ENCODE data around the gene GUCY1B1. TPM values are rescaled to one million over a fixed set of nuclear protein-coding genes. Genes with fewer than 3 reads are reported as not detected.
A peak's percentile ranks its signal among the peaks of the same experiment; 100 is the strongest.

GUCY1B1 gene
- total and polyA plus RNA-seq, 8 donors: 5.3 to 59.8 (median 14.8) TPM; not detected in 1

DNA sequence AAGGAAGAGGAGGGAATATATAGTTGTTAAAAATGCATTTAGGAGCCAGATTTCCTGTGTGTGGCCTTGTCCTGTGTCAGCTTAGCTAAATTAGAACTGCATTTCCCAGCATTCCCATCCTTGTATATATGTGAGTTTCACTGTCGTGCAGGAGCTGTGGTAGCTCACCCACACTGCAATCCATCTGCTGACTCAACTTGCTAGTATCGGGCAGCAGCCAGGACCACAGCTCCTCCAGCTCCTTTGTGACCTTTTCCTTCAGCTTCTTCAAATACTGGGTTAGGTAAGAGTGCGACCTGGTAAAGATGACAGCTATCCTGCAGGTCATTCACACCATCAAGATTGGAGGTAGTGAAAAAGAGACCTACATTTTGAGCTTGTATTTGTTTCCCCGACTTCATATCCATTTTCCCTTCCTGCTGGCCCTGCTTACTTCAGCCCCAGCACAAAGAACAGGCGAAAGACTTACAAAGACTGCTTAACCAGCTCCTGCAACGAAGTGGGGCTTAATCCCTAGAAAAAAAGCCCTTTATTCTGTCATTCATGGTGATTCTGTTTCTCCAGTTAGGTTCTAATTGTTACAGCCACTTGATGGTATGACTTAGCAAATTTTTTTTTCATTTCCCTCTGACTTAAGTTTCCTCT, 95.9 kb downstream of the GUCY1B1 start:
- no peaks in the 10 kb centered on the region for H3K9me3 ChIP-seq
- TF ChIP-seq, protein P1, sequence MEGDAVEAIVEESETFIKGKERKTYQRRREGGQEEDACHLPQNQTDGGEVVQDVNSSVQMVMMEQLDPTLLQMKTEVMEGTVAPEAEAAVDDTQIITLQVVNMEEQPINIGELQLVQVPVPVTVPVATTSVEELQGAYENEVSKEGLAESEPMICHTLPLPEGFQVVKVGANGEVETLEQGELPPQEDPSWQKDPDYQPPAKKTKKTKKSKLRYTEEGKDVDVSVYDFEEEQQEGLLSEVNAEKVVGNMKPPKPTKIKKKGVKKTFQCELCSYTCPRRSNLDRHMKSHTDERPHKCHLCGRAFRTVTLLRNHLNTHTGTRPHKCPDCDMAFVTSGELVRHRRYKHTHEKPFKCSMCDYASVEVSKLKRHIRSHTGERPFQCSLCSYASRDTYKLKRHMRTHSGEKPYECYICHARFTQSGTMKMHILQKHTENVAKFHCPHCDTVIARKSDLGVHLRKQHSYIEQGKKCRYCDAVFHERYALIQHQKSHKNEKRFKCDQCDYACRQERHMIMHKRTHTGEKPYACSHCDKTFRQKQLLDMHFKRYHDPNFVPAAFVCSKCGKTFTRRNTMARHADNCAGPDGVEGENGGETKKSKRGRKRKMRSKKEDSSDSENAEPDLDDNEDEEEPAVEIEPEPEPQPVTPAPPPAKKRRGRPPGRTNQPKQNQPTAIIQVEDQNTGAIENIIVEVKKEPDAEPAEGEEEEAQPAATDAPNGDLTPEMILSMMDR (IDR thresholded peaks at IDR 0.05): no peak
- TF ChIP-seq POLR2AphosphoS5 (IDR thresholded peaks at IDR 0.05) (no peak), POLR2A (IDR thresholded peaks at IDR 0.05) (no peak), EP300 (IDR thresholded peaks at IDR 0.05) (no peak)
- no peak overlapping the region for H3K27ac ChIP-seq
- H3K4me1 ChIP-seq: no peaks in the 10 kb centered on the region
- 62 to 81% (median 78%) methylated on average over 6 of the region's 6 CpGs for WGBS, 5 donors
- no peaks in the 10 kb centered on the region for H3K36me3 ChIP-seq
- no peak overlapping the region for H3K4me3 ChIP-seq
- DNase-seq: peak in 1 of 2 donors; percentile 12
- intact Hi-C loops (cut with DNase I; ENCODE audit: low total_unique reads): no loop called here
- H3K27me3 ChIP-seq: no peaks in the 10 kb centered on the region

- Histone ChIP-seq H3K27ac (no peak overlapping the region), H3K27me3 (no peaks in the 10 kb centered on the region), H3K36me3 (no peaks in the 10 kb centered on the region), H3K9me3 (no peaks in the 10 kb centered on the region), H3K4me1 (no peaks in the 10 kb centered on the region), H3K4me3 (no peak overlapping the region)
- intact Hi-C loops (cut with DNase I; ENCODE audit: low total_unique reads): no loop called here
- peak in 1 of 2 donors; percentile 18 for DNase-seq
- WGBS, 5 donors: 45 to 60% (median 51%) methylated on average over 2 of the region's 2 CpGs
- TF ChIP-seq POLR2AphosphoS5 (IDR thresholded peaks at IDR 0.05) (no peak), POLR2A (IDR thresholded peaks at IDR 0.05) (no peak), EP300 (IDR thresholded peaks at IDR 0.05) (no peak)
- TF ChIP-seq, protein P1 (IDR thresholded peaks at IDR 0.05): no peak
Measured at GRCh38 chr4:155855897-155856296, 97.1 kb downstream of the GUCY1B1 start.

Other genes starting within 250 kb of the GUCY1B1 start
- gene GUCY1A1, start 92.2 kb upstream of the GUCY1B1 start, total RNA-seq: 10 to 100 TPM in 4 of 5 donors, 1 to 10 TPM in 1; 4.1 to 49.1 (median 28.6) TPM
- gene GUCY1A1, start 92.2 kb upstream of the GUCY1B1 start, polyA plus RNA-seq: 10 to 100 TPM in 1 of 3 donors, 1 to 10 TPM in 2; 4.1 to 10.5 (median 4.6) TPM
- gene ASIC5, start 107.3 kb downstream of the GUCY1B1 start, total RNA-seq: not detected
- not detected for gene ASIC5, start 107.3 kb downstream of the GUCY1B1 start, polyA plus RNA-seq
- gene TDO2, start 144.7 kb downstream of the GUCY1B1 start, total RNA-seq: 1 to 10 TPM in 1 of 5 donors, not detected in 4; 5.0 TPM
- gene TDO2, start 144.7 kb downstream of the GUCY1B1 start, polyA plus RNA-seq: under 1 TPM in 2 of 3 donors, not detected in 1; 0.30 to 0.56 TPM
- gene CTSO, start 194.8 kb downstream of the GUCY1B1 start, total RNA-seq: 10 to 100 TPM in 3 of 5 donors, 1 to 10 TPM in 2; 1.2 to 41.7 (median 11.6) TPM
- gene CTSO, start 194.8 kb downstream of the GUCY1B1 start, polyA plus RNA-seq: 1 to 10 TPM; 3.9 to 6.3 (median 5.0) TPM